ENCODE results near the gene LRBA. TPM values are rescaled to one million over a fixed set of nuclear protein-coding genes. Genes with fewer than 3 reads are reported as not detected.
"Not testable (repeated sequence)": the region's sequence is repeated elsewhere in the genome, so short reads cannot be mapped to it uniquely, and the experiment has no call there.

The LRBA gene
- total and polyA plus RNA-seq, 4 donors, result 18.8 to 56.4 (median 33.8) TPM

DNA sequence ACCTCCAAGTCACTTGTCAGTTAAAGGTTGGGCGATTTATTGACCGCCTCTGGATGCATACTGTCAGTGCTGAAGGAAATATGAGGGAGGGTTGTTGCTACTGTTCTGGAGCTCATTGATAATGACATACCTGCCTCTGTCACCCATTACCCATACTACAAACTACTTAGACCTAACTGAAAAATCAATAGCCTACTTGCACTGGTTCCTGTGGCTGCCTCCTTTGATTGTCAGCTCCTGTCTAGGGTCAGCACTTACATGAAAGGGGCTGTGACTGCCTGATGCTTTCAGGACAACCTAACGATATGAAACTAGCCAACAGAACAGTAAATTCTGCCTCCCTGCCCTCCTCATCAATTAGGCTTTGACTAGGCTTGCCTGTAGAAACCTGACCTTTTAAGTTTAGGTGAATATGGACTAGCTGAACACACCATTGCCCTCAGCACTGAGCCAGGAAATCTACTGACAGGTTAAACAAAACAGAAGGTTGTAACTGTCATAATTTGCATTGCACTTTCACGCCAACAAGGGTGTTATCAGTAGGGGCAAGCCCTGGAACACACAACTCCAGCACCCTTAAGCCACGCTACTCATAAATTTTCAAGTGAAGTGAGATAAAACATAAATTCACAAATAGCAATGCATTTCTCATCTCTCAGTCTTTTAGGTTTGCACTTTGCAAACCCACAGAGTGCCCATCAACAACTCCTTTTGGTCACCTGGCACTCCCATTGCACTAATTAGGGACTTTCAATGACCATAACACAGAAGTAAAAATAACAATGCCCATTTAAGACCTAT is 442.2 kb downstream of the LRBA start:
- WGBS (ENCODE audit: insufficient coverage), result 94% methylated on average over 3 of the region's 5 CpGs
- H3K27me3 ChIP-seq (ENCODE audit: control insufficient read depth, insufficient read depth, low read length), result peaks cover 3% of the 10 kb centered on the region
- no peaks in the 10 kb centered on the region for H3K36me3 ChIP-seq (ENCODE audit: control insufficient read depth, insufficient read depth, low read length)
- no peak overlapping the region for H3K27ac ChIP-seq (ENCODE audit: low read depth, low read length)
- peak in 1 of 6 donors; percentile 23 for DNase-seq (ENCODE audit: low read depth in 4 of 6, low spot score in 6 of 6)
- no peaks in the 10 kb centered on the region for H3K4me1 ChIP-seq (ENCODE audit: control insufficient read depth, insufficient read depth, low read length)
- no peak overlapping the region for H3K4me3 ChIP-seq (ENCODE audit: low read depth, low read length)
- H3K9me3 ChIP-seq (ENCODE audit: control insufficient read depth, insufficient read depth, low read length), result no peaks in the 10 kb centered on the region

DNA sequence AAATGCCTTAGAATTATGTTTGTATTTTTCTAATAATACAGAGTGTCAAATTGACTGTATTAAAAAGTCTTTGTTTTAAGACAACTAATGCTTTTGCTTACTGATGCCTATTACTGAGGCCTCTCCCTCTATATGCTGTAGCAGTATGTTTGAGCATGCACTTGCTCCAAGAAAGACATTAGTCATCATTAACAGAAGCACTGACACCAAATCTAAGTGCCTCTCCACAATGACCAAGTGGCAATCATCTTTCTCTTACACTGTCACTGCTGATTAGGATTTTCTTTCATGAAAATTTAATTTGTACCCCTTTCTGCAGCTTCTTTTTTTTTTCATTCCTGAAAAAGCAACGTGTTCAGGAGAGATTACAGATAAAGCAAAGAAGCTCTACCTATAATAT is 444.2 kb downstream of the LRBA start:
- Histone ChIP-seq H3K4me1 (ENCODE audit: control insufficient read depth, insufficient read depth, low read length) (no peaks in the 10 kb centered on the region), H3K9me3 (ENCODE audit: control insufficient read depth, insufficient read depth, low read length) (no peaks in the 10 kb centered on the region), H3K27me3 (ENCODE audit: control insufficient read depth, insufficient read depth, low read length) (no peaks in the 10 kb centered on the region), H3K36me3 (ENCODE audit: control insufficient read depth, insufficient read depth, low read length) (no peaks in the 10 kb centered on the region), H3K27ac (ENCODE audit: low read depth, low read length) (no peak overlapping the region), H3K4me3 (ENCODE audit: low read depth, low read length) (no peak overlapping the region)
- WGBS (ENCODE audit: insufficient coverage), result no CpG with 5 or more reads among the region's 1 CpG
- DNase-seq (ENCODE audit: low read depth in 4 of 6, low spot score in 6 of 6), result peak in 1 of 6 donors; percentile 64

DNA sequence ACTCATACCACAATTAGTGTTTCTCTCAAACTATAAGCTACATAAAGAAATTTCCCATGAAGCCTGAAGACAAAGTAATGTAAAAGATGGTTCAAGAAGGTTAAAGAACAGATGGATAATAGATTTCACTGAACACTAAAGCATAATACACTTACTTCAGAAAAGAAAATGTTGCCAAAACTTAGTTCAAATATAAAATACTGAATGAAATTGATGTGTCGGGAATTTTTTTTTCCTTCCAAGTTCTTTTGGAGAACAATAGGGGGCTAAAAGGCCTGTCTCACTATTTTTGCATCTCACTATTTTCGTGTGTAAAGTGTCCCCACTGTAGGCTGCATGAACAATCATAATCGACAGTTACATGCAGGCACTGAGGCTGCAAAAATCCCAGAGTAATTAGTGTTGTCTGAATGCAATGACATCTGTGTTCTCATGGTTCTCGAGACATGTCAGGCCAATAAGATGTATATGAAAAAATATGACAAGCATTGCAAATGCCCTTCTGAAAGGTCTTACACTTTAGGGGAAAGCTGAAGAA is 445.0 kb downstream of the LRBA start:
- Histone ChIP-seq H3K27me3 (ENCODE audit: control insufficient read depth, insufficient read depth, low read length) (no peaks in the 10 kb centered on the region), H3K27ac (ENCODE audit: low read depth, low read length) (no peak overlapping the region), H3K4me1 (ENCODE audit: control insufficient read depth, insufficient read depth, low read length) (no peaks in the 10 kb centered on the region), H3K4me3 (ENCODE audit: low read depth, low read length) (no peak overlapping the region), H3K36me3 (ENCODE audit: control insufficient read depth, insufficient read depth, low read length) (no peaks in the 10 kb centered on the region), H3K9me3 (ENCODE audit: control insufficient read depth, insufficient read depth, low read length) (no peaks in the 10 kb centered on the region)
- DNase-seq (ENCODE audit: low read depth in 4 of 6, low spot score in 6 of 6), result peak in 1 of 6 donors; percentile 73
- 73% methylated on average over 2 of the region's 4 CpGs for WGBS (ENCODE audit: insufficient coverage)

DNA sequence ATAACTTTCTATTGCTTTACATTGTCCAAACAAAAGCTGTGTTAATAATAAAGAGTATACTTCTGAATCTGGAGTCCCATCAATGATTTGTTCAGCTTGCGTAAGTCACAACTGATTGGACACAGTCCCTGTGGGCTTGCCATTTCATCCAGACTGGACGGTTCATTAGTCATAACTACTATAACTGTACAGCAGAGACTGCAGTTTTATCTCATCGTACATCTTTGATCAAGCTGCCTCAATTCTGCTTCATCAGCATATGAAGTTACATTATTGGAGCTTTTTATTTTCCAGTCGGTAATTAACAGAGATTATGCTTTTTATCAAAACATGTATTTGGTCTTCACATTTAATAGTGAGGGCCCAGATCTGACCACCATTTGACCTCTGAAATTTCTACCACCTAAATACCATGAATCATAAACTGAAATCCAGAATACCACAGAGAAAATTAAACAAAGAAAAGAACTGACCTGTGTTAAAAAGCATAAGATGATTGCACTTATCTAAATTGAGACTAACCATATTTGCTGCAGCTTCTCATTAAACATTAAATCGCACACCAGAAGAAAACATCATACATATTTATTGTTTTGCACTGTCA is 445.6 kb downstream of the LRBA start:
- no peaks in the 10 kb centered on the region for H3K9me3 ChIP-seq (ENCODE audit: control insufficient read depth, insufficient read depth, low read length)
- peak in 1 of 6 donors; percentile 83 for DNase-seq (ENCODE audit: low read depth in 4 of 6, low spot score in 6 of 6)
- H3K4me3 ChIP-seq (ENCODE audit: low read depth, low read length), result no peak overlapping the region
- no peak overlapping the region for H3K27ac ChIP-seq (ENCODE audit: low read depth, low read length)
- no peaks in the 10 kb centered on the region for H3K27me3 ChIP-seq (ENCODE audit: control insufficient read depth, insufficient read depth, low read length)
- no peaks in the 10 kb centered on the region for H3K36me3 ChIP-seq (ENCODE audit: control insufficient read depth, insufficient read depth, low read length)
- H3K4me1 ChIP-seq (ENCODE audit: control insufficient read depth, insufficient read depth, low read length), result no peaks in the 10 kb centered on the region
- 88% methylated on average over 2 of the region's 5 CpGs for WGBS (ENCODE audit: insufficient coverage)

DNA sequence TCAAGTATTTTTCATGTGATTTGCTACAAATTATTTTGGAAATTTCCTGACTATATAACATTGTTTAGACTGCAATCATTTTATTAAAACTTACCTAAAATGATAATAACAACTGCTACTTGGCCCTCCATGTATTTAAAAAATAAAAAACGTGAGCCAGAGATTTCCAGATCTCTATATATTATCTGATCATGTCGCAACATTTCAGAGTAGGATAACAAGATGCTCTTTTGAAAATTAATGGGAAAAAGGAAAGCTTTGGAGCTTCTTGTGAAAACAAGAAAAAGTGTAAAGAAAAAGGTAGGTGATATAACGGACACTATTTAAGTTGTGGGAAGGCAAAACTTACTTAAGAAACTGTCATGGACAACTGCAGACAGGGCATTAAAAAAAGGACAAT is 448.0 kb downstream of the LRBA start:
- Histone ChIP-seq H3K36me3 (ENCODE audit: control insufficient read depth, insufficient read depth, low read length) (no peaks in the 10 kb centered on the region), H3K27me3 (ENCODE audit: control insufficient read depth, insufficient read depth, low read length) (no peaks in the 10 kb centered on the region), H3K4me1 (ENCODE audit: control insufficient read depth, insufficient read depth, low read length) (no peaks in the 10 kb centered on the region), H3K27ac (ENCODE audit: low read depth, low read length) (no peak overlapping the region), H3K4me3 (ENCODE audit: low read depth, low read length) (no peak overlapping the region), H3K9me3 (ENCODE audit: control insufficient read depth, insufficient read depth, low read length) (no peaks in the 10 kb centered on the region)
- WGBS (ENCODE audit: insufficient coverage), result no CpG with 5 or more reads among the region's 3 CpGs
- no peak for DNase-seq (ENCODE audit: low read depth in 4 of 6, low spot score in 6 of 6)

DNA sequence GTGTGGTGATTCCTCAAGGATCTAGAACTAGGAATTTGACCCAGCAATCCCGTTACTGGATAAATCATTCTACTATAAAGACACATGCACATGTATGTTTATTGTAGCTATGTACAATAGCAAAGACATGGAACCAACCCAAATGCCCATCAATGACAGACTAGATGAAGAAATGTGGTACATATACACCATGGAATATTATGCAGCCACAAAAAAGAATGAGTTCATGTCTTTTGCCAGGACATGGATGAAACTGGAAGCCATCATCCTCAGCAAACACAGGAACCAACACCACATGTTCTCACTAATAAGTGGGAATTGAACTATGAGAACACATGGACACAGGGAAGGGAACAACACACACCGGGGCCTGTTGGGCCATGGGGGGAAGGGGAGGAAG is 450.1 kb downstream of the LRBA start:
- not testable (repeated sequence) for H3K36me3 ChIP-seq (ENCODE audit: control insufficient read depth, insufficient read depth, low read length); H3K4me3 ChIP-seq (ENCODE audit: low read depth, low read length)
- WGBS (ENCODE audit: insufficient coverage), result no CpG with 5 or more reads among the region's 2 CpGs

DNA sequence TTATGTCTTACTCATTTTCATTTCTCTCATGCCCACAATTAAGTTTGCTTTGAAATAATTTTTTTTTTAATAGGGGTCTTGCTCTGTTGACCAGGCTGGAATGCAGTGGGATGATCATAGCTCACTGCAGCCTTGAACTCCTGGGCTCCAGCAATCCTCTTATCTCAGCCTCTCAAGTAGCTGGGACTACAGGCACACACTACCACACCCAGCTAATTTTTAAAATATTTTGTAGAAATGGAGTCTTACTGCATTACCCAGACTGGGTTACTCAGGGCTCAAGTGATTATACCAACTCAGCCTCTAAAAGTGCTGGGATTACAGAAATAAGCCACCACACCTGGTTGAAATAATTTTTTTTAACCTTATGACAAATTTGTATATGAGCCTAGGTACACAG is 452.3 kb downstream of the LRBA start:
- no peak overlapping the region for H3K4me3 ChIP-seq (ENCODE audit: low read depth, low read length)
- H3K27ac ChIP-seq (ENCODE audit: low read depth, low read length), result no peak overlapping the region
- no peaks in the 10 kb centered on the region for H3K27me3 ChIP-seq (ENCODE audit: control insufficient read depth, insufficient read depth, low read length)
- no peaks in the 10 kb centered on the region for H3K4me1 ChIP-seq (ENCODE audit: control insufficient read depth, insufficient read depth, low read length)
- DNase-seq (ENCODE audit: low read depth in 4 of 6, low spot score in 6 of 6), result no peak
- no peaks in the 10 kb centered on the region for H3K9me3 ChIP-seq (ENCODE audit: control insufficient read depth, insufficient read depth, low read length)
- H3K36me3 ChIP-seq (ENCODE audit: control insufficient read depth, insufficient read depth, low read length), result no peaks in the 10 kb centered on the region

More for the DNA sequence above, 450.1 kb downstream of the LRBA start:
- DNase-seq (ENCODE audit: low read depth in 4 of 6, low spot score in 6 of 6); H3K4me1 ChIP-seq (ENCODE audit: control insufficient read depth, insufficient read depth, low read length); H3K9me3 ChIP-seq (ENCODE audit: control insufficient read depth, insufficient read depth, low read length); H3K27me3 ChIP-seq (ENCODE audit: control insufficient read depth, insufficient read depth, low read length); H3K27ac ChIP-seq (ENCODE audit: low read depth, low read length): not testable (repeated sequence)

DNA sequence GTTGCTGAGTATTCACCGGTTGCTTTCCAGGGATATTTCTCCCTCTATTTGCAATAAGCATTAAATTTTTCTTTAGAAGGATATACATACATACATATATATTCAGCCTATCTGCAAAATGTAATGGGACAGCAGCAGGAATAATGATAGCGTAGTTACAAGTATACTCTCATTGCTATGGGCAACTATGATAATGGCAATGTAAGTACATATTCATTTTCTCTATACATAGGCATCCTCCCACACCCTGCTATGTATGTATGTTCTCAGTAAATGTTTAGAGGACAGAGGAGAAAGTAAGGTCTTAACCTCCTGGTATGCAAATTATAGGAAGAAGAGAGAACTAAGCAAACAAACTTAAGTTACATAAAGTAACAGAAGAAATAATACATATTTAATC is 452.8 kb downstream of the LRBA start:
- Histone ChIP-seq H3K9me3 (ENCODE audit: control insufficient read depth, insufficient read depth, low read length) (no peaks in the 10 kb centered on the region), H3K27me3 (ENCODE audit: control insufficient read depth, insufficient read depth, low read length) (no peaks in the 10 kb centered on the region), H3K4me1 (ENCODE audit: control insufficient read depth, insufficient read depth, low read length) (no peaks in the 10 kb centered on the region), H3K36me3 (ENCODE audit: control insufficient read depth, insufficient read depth, low read length) (no peaks in the 10 kb centered on the region), H3K27ac (ENCODE audit: low read depth, low read length) (no peak overlapping the region), H3K4me3 (ENCODE audit: low read depth, low read length) (no peak overlapping the region)
- DNase-seq (ENCODE audit: low read depth in 4 of 6, low spot score in 6 of 6), result no peak
- WGBS (ENCODE audit: insufficient coverage), result no CpG with 5 or more reads among the region's 2 CpGs

DNA sequence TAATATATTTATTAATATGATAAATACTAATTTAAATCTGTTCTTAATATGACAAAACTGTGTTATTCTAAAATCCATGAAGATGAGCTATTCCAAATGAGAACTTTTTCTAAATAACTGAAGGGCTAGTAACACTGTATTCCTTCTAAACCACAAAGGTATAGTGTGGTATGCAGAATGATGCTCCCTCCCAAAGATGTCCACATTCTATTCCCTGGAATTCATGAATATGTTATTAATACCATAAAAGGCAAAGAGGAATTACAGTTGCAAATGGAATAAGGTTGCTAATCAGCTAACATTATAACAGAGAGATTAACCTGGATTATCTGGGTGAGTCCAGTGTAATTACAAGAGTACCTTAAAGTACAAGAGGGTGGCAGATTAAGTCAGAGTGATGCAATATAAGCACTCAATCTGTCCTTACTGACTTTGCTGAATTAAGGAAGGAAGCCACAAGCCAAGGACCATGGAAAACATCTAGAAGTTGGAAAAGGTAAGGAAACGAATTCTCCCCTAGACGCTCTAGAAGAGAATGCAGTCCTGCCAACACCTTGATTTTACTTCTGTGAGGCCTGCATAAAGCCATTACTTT is 453.8 kb downstream of the LRBA start:
- H3K27me3 ChIP-seq (ENCODE audit: control insufficient read depth, insufficient read depth, low read length), result no peaks in the 10 kb centered on the region
- no peak overlapping the region for H3K4me3 ChIP-seq (ENCODE audit: low read depth, low read length)
- H3K36me3 ChIP-seq (ENCODE audit: control insufficient read depth, insufficient read depth, low read length), result no peaks in the 10 kb centered on the region
- DNase-seq (ENCODE audit: low read depth in 4 of 6, low spot score in 6 of 6), result no peak
- H3K4me1 ChIP-seq (ENCODE audit: control insufficient read depth, insufficient read depth, low read length), result no peaks in the 10 kb centered on the region
- no peaks in the 10 kb centered on the region for H3K9me3 ChIP-seq (ENCODE audit: control insufficient read depth, insufficient read depth, low read length)
- no CpG with 5 or more reads among the region's 2 CpGs for WGBS (ENCODE audit: insufficient coverage)
- H3K27ac ChIP-seq (ENCODE audit: low read depth, low read length), result no peak overlapping the region
